ENCODE results near the gene SH3BP4.

Gene SH3BP4

DNA sequence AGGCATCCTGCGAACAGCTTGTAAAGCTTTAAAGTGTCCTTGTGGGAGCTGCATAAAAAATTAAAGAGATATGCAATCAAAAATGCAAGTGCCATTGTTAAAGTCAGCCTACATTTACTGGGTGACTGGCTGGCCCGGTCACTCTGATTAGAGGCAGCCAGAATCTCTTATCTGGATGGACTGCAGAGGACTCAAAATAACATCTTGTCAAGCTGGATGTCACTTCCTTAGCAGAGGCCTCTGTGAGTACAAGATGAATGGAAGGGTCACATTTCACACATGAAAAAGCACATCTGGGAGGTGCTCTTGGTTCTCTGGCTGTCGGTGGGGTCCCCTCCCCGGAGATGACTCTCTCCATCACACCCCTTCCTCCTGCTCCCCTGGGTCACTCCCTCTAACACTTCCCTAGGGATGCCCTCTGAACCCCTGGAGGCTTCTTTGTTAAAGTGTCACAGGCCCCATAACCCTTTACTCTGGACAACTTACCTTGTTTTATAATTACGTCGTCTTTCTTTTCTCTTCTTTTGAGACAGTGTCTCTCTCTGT, 122.1 kb downstream of the SH3BP4 start:
- no peaks in the 10 kb centered on the region for H3K27me3 ChIP-seq
- no peak overlapping the region for H3K4me3 ChIP-seq (ENCODE audit: low read depth, low read length)
- no peaks in the 10 kb centered on the region for H3K9me3 ChIP-seq
- H3K4me1 ChIP-seq = no peaks in the 10 kb centered on the region
- TF ChIP-seq, protein P1, sequence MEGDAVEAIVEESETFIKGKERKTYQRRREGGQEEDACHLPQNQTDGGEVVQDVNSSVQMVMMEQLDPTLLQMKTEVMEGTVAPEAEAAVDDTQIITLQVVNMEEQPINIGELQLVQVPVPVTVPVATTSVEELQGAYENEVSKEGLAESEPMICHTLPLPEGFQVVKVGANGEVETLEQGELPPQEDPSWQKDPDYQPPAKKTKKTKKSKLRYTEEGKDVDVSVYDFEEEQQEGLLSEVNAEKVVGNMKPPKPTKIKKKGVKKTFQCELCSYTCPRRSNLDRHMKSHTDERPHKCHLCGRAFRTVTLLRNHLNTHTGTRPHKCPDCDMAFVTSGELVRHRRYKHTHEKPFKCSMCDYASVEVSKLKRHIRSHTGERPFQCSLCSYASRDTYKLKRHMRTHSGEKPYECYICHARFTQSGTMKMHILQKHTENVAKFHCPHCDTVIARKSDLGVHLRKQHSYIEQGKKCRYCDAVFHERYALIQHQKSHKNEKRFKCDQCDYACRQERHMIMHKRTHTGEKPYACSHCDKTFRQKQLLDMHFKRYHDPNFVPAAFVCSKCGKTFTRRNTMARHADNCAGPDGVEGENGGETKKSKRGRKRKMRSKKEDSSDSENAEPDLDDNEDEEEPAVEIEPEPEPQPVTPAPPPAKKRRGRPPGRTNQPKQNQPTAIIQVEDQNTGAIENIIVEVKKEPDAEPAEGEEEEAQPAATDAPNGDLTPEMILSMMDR (IDR thresholded peaks at IDR 0.05; ENCODE audit: low read depth, low read length) = no peak
- DNase-seq = no peak
- H3K36me3 ChIP-seq = no peaks in the 10 kb centered on the region

DNA sequence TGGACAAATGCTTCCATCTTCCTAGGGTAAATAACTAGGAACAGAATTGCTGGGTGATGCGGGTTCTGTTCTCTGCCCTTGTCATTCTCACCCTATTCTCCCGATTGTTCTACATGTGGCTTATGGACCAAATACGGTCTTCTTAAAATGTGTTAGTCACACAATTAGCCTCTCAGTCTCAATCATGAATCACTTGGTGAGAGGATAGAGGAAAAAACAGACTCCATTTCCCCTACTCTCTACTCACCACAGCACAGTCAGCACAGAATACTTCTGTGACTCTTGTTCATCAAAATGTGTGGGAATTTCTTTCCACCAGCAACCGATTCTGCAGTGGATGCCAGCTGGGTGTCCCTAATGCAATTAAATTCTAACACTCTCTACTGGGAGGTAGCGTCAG, 125.2 kb downstream of the SH3BP4 start:
- TF ChIP-seq, protein P1 (IDR thresholded peaks at IDR 0.05; ENCODE audit: low read depth, low read length) = no peak
- Histone ChIP-seq H3K27me3 (no peaks in the 10 kb centered on the region), H3K36me3 (no peaks in the 10 kb centered on the region), H3K9me3 (no peaks in the 10 kb centered on the region), H3K4me1 (no peaks in the 10 kb centered on the region), H3K4me3 (ENCODE audit: low read depth, low read length) (no peak overlapping the region)
- no peak for DNase-seq

DNA sequence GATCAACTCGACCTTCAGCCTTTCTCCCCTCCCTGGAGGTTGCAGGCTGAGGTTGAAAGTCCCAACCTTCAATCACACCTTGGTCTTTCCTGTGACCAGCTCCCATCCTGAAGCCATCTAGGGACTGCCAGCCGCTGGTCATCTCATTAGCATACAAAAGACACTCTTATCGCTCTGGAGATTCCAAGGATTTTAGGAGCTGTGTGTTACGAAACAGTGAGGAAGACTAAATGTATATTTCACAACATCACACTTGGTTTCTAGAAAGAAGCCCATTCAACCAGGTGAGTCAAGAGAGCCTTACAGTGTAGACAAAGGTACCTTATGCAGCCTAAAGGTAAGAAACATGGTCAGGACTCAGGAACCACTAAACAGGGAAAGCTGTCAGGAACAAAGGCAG, 126.4 kb downstream of the SH3BP4 start:
- Histone ChIP-seq H3K4me1 (no peaks in the 10 kb centered on the region), H3K4me3 (ENCODE audit: low read depth, low read length) (no peak overlapping the region), H3K9me3 (no peaks in the 10 kb centered on the region), H3K36me3 (no peaks in the 10 kb centered on the region), H3K27me3 (no peaks in the 10 kb centered on the region)
- TF ChIP-seq, protein P1 (IDR thresholded peaks at IDR 0.05; ENCODE audit: low read depth, low read length) = no peak
- no peak for DNase-seq

DNA sequence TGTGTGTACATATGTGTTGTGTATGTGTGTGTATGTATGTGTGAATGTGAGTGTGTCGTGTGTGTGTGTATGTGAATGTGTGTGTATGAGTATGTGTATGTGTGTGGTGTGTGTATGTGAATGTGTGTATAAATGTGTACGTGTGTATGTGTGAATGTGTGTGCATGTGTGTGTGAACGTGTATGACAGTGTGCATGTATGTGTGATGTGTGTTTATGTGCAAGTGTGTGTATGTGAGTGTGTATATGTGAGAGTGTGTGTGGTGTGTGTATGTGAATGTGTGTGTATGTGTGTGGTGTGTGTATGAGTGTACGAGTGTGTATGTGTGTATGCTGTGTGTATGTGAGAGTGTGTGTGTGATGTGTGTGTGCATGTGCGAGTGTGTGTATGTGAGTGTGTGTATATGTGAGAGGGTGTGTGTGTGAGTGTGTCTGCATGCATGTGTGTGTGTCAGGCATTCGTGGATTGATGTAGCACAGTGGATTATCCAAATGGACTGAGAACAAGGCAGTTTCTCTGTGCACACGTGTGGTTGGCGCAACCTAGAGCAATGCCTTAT, 127.2 kb downstream of the SH3BP4 start:
- Histone ChIP-seq H3K36me3 (no peaks in the 10 kb centered on the region), H3K27me3 (no peaks in the 10 kb centered on the region), H3K9me3 (no peaks in the 10 kb centered on the region), H3K4me1 (no peaks in the 10 kb centered on the region), H3K4me3 (ENCODE audit: low read depth, low read length) (no peak overlapping the region)
- TF ChIP-seq, protein P1 (IDR thresholded peaks at IDR 0.05; ENCODE audit: low read depth, low read length) = no peak
- no peak for DNase-seq

DNA sequence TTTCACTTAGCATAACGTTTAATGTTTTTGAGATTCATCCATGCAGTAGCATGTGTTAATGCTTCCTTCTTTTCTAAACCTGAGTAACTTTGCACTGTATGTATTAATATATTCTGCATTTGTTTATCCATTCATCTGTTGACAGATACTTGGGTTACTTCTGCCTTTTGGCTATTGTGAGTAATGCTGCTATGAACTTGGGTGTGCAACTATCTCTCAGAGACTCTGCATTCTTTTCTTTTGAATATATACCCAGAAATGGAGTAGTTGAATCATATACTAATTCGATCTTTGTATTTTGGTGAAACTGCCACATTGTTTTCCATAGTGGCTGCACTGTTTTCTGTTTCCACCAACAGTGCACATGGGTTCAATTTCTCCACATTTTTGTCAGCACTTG, 128.3 kb downstream of the SH3BP4 start:
- no peaks in the 10 kb centered on the region for H3K4me1 ChIP-seq
- H3K27me3 ChIP-seq = no peaks in the 10 kb centered on the region
- no peak for DNase-seq
- H3K9me3 ChIP-seq = no peaks in the 10 kb centered on the region
- H3K36me3 ChIP-seq = no peaks in the 10 kb centered on the region
- TF ChIP-seq, protein P1 (IDR thresholded peaks at IDR 0.05; ENCODE audit: low read depth, low read length) = no peak
- no peak overlapping the region for H3K4me3 ChIP-seq (ENCODE audit: low read depth, low read length)

DNA sequence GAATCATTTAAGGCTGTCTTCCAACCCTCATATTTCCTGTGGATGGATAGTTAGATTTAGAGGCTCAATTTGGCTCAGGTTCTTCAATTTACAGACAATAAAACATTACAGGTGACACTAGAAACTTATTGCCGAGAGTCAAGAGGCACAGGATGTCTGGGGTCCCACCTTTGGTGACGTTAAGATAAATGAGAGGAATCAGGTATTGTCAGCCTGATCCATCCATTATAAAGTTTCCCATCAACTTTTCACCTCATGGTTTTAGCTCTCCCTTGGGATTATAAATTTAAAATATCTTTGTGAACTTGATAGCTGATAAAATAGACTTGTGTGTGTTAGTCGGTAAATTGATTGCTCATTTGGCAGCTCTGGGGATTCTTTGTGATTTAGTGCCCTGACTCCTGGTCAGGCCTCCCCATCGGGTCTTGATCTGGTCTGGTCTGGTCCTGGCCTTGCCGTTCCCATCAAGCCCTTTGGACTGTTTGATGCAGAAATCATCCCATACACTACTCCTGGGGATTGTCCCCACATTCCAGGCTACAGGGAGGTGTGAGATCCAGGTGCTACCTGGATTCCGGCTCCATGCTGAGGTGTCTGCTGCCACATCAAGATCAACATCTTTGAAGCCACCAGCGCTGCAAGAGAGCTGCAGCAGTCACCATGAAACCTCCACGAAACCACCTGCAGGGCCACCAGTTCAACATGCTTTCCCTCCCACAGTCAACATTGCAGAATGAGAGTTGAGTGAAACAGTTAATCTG, 130.9 kb downstream of the SH3BP4 start:
- Histone ChIP-seq H3K36me3 (no peaks in the 10 kb centered on the region), H3K9me3 (no peaks in the 10 kb centered on the region), H3K4me1 (no peaks in the 10 kb centered on the region), H3K4me3 (ENCODE audit: low read depth, low read length) (no peak overlapping the region), H3K27me3 (no peaks in the 10 kb centered on the region)
- no peak for DNase-seq
- TF ChIP-seq, protein P1 (IDR thresholded peaks at IDR 0.05; ENCODE audit: low read depth, low read length) = no peak
